Activated T-cell treated with anti-CD3 and anti-CD28 coated beads, Interleukin-2, amount 50 U/mL, for 24 hours (primary cell): Measurements from ENCODE around the gene FSIP2.
"Not testable (repeated sequence)": the region's sequence is repeated elsewhere in the genome, so short reads cannot be mapped to it uniquely, and the experiment has no call there.

Experiments used
- DNase-seq: peaks from one replicate; pipeline ENCODE4 v3.0.0-alpha.2; 2020
- H3K27ac Mint-ChIP-seq: 2 replicates; pipeline ENCODE4 v1.8.0; 2020; ENCODE audit warnings: mild to moderate bottlenecking, mixed read lengths
- H3K27me3 Mint-ChIP-seq: 2 replicates; pipeline ENCODE4 v1.8.0; 2020; ENCODE audit warnings: mixed read lengths
- H3K36me3 Mint-ChIP-seq: 2 replicates; pipeline ENCODE4 v1.8.0; 2020; ENCODE audit warnings: low read depth, mixed read lengths
- H3K4me1 Mint-ChIP-seq: 2 replicates; pipeline ENCODE4 v1.8.0; 2020; ENCODE audit warnings: low read depth, mixed read lengths
- H3K4me3 Mint-ChIP-seq: 2 replicates; pipeline ENCODE4 v1.8.0; 2020; ENCODE audit warnings: mild to moderate bottlenecking, moderate library complexity, mixed read lengths
- H3K9me3 Mint-ChIP-seq: 2 replicates; pipeline ENCODE4 v1.8.0; 2020; ENCODE audit warnings: mixed read lengths

Gene FSIP2

DNA sequence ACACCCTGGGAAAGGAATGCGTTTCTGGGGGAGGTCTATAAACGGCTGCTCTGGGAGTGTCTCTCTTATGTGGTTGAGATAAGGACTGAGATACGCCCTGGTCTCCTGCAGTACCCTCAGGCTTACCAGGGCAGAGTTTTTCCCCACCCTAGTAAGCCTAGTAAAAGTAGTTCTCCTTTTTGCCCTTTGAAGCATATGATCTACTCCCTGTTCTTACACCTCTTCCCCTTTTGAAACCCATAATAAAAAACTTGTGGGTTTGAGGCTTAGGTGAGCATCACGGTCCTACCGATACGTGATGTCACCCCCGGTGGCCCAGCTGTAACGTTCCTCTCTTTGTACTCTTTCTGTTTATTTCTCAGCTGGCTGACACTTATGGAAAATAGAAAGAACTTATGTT is 97.4 kb downstream of the FSIP2 start:
- Mint-ChIP-seq H3K27me3 (no peaks in the 10 kb centered on the region), H3K36me3 (peaks cover 5% of the 10 kb centered on the region), H3K4me3 (no peak overlapping the region), H3K4me1 (no peaks in the 10 kb centered on the region), H3K27ac (no peak overlapping the region), H3K9me3 (peaks cover 24% of the 10 kb centered on the region)
- DNase-seq: no peak

DNA sequence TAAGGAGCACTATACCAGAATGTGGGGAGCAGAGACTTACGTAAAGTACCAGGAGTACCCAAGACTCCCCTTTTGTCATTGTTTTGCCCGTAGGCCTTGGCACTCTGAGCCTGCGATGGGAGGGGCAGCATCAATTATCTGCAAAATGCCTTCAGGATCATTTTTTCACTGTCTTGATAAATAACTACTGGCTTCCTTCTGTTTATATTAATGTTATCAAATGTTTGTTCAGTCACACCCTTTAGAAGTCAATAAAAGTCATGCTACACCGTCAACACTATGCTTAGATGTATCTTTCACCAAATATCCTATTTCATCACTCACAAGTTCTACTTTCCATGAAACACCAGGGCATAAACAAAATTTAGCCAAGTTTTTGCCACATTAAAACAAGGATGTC is 116.3 kb downstream of the FSIP2 start:
- Mint-ChIP-seq H3K9me3 (peaks cover 12% of the 10 kb centered on the region), H3K27me3 (no peaks in the 10 kb centered on the region), H3K4me1 (no peaks in the 10 kb centered on the region), H3K4me3 (no peak overlapping the region), H3K36me3 (peaks cover 4% of the 10 kb centered on the region), H3K27ac (no peak overlapping the region)
- DNase-seq: no peak

DNA sequence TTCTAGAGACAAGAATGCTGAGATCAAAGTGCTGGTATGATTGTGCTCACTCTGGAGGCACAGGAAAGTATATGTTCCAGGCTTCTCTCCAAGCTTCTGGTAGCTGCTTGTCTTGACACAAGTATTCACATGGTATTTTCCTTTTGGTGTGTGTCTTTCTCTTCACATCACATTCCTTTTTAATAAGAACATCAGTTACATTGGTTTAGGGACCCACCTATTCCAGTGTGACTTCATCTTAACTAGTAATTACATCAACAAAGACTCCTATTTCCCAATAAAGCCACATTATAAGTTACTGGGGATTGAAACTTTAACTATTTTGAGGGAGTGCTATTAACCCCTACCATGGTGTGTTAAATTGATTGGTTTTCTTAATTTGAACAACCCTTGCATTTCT is 119.1 kb downstream of the FSIP2 start:
- no peak for DNase-seq
- Mint-ChIP-seq H3K9me3 (peaks cover 6% of the 10 kb centered on the region), H3K27me3 (no peaks in the 10 kb centered on the region), H3K27ac (no peak overlapping the region), H3K4me1 (no peaks in the 10 kb centered on the region), H3K36me3 (no peaks in the 10 kb centered on the region), H3K4me3 (no peak overlapping the region)

DNA sequence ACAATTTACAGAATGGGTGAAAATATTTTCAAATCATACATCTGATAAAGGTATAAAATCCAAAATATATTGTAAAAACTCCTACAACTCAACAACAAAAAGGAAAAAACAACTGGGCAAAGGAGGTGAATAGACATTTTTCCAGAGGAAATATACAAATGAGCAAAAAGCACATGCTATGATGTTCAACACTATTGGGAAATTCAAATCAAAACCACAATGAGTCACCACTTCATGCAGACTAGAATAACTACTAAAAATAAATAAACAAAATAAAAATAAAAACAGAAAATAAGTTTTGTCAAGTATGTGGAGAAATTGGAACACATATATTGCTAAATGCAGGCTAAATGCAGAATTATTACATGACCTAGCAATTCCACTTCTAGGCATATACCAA is 120.9 kb downstream of the FSIP2 start:
- H3K4me1 Mint-ChIP-seq: no peaks in the 10 kb centered on the region
- H3K9me3 Mint-ChIP-seq: peaks cover 10% of the 10 kb centered on the region
- no peak for DNase-seq

GRCh38 chr2:185860321-185860720 is 121.7 kb downstream of the FSIP2 start:
- Mint-ChIP-seq H3K9me3 (peaks cover 9% of the 10 kb centered on the region), H3K36me3 (peaks cover 5% of the 10 kb centered on the region), H3K4me3 (no peak overlapping the region), H3K27ac (no peak overlapping the region), H3K4me1 (no peaks in the 10 kb centered on the region), H3K27me3 (no peaks in the 10 kb centered on the region)
- no peak for DNase-seq

More for the DNA sequence above, 120.9 kb downstream of the FSIP2 start:
- peaks cover 4% of the 10 kb centered on the region for H3K36me3 Mint-ChIP-seq
- no peak overlapping the region for H3K27ac Mint-ChIP-seq
- no peak overlapping the region for H3K4me3 Mint-ChIP-seq
- H3K27me3 Mint-ChIP-seq: no peaks in the 10 kb centered on the region

- Mint-ChIP-seq H3K4me1 (no peaks in the 10 kb centered on the region), H3K9me3 (peaks cover 5% of the 10 kb centered on the region), H3K4me3 (no peak overlapping the region), H3K27me3 (no peaks in the 10 kb centered on the region), H3K27ac (no peak overlapping the region), H3K36me3 (peaks cover 5% of the 10 kb centered on the region)
- no peak for DNase-seq
These were observed 124.2 kb downstream of the FSIP2 start for GRCh38 chr2:185862657-185863398.

DNA sequence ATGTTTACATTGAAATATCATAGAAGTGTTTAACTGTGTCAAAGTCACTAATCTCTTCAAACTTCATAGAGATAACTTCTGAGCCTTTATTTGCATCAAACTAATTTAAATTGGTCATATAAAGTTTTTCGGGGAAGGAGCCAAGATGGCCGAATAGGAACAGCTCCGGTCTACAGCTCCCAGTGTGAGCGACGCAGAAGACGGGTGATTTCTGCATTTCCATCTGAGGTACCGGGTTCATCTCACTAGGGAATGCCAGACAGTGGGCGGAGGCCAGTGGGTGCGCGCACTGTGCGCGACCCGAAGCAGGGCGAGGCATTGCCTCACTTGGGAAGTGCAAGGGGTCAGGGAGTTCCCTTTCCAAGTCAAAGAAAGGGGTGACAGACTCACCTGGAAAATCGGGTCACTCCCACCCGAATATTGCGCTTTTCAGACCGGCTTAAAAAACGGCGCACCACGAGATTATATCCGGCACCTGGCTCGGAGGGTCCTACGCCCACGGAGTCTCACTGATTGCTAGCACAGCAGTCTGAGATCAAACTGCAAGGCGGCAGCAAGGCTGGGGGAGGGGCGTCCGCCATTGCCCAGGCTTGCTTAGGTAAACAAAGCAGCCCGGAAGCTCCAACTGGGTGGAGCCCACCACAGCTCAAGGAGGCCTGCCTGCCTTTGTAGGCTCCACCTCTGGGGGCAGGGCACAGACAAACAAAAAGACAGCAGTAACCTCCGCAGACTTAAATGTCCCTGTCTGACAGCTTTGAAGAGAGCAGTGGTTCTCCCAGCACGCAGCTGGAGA is 126.1 kb downstream of the FSIP2 start:
- not testable (repeated sequence) for H3K27ac Mint-ChIP-seq, H3K4me1 Mint-ChIP-seq, H3K27me3 Mint-ChIP-seq, H3K36me3 Mint-ChIP-seq, DNase-seq, H3K4me3 Mint-ChIP-seq, H3K9me3 Mint-ChIP-seq

DNA sequence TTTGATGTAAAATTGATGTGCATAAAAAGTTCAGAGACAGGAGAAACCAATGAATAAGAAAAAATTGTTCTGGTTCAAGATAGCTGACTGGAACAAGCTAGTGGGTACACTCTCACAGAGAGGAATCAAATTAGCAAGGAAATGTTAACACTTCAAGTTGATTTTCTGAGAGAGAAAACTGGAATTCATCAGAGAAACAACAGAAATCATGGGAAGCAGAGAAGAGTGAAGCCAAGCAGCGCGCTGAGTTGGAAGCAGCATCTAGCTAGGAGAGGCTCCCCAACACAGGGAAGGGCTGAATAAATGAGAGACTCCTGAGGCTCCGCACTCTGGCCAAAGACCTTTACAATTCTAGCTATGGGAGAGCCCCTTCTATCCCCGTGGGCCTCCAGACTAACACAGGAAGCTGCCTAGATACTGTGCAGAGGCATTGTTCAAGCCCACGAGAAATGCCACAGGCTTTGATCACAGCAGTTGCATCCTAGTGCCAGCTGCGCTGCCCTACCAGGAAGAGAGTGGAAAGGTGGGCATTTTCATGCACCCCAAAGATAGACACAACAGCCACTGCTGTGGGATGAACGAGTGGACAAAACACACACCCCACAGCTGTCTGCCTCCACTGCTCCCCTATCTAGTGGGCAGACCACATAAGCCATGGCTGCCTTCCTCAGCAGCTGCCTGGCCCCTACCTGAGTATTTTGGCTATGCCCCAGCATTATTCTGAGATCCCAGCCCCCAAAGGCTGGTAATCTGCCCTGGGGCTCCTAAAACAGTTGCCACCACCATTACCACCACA is 136.7 kb downstream of the FSIP2 start:
- Mint-ChIP-seq H3K4me3 (no peak overlapping the region), H3K27ac (no peak overlapping the region)
- DNase-seq: no peak

DNA sequence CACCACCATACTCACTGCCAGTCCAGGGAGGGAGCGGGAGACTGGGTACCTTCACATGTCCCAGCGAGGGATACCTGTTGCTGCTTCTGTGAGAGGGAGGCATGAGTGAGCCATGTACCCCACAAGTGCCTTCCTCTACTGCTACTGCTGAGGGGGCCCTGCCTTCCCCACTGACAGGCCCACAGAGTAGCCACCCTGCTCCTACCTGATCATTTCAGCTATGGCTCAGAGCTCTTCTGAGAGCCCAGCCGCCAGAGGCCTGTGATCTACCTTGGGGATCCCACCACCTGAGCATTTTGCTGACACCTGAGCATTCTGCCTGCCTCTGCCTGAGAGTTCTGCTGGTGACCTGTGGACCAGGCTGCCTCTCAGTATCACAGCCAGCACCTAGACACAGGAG is 137.6 kb downstream of the FSIP2 start:
- Mint-ChIP-seq H3K4me1 (no peaks in the 10 kb centered on the region), H3K4me3 (no peak overlapping the region), H3K9me3 (no peaks in the 10 kb centered on the region), H3K27ac (no peak overlapping the region), H3K36me3 (no peaks in the 10 kb centered on the region), H3K27me3 (no peaks in the 10 kb centered on the region)
- DNase-seq: no peak

More for the DNA sequence above, 136.7 kb downstream of the FSIP2 start:
- H3K4me1 Mint-ChIP-seq: no peaks in the 10 kb centered on the region
- H3K27me3 Mint-ChIP-seq: no peaks in the 10 kb centered on the region
- no peaks in the 10 kb centered on the region for H3K36me3 Mint-ChIP-seq
- no peaks in the 10 kb centered on the region for H3K9me3 Mint-ChIP-seq

- H3K36me3 Mint-ChIP-seq: no peaks in the 10 kb centered on the region
- no peak overlapping the region for H3K27ac Mint-ChIP-seq
- H3K27me3 Mint-ChIP-seq: no peaks in the 10 kb centered on the region
- DNase-seq: no peak
- H3K4me1 Mint-ChIP-seq: no peaks in the 10 kb centered on the region
- no peak overlapping the region for H3K4me3 Mint-ChIP-seq
- no peaks in the 10 kb centered on the region for H3K9me3 Mint-ChIP-seq
These were observed 141.8 kb downstream of the FSIP2 start for GRCh38 chr2:185880396-185880795.
